ENCODE measurements around the gene DMGDH.

- TF ChIP-seq CTCF (IDR thresholded peaks at IDR 0.05): no peak
- TF ChIP-seq EZH2 (IDR thresholded peaks at IDR 0.05): no peak
- no peak for TF ChIP-seq EZH2phosphoT487 (IDR thresholded peaks at IDR 0.05)
Measured at GRCh38 chr5:79074641-79075040, 5.2 kb upstream of the DMGDH start.

All from neural progenitor cell (in vitro differentiated cells).